CD4-positive, alpha-beta T cell treated with Interleukin-2 at 100 ng/mL for 4 hours (primary cell): ENCODE measurements around the gene BAG3.
"Not testable (repeated sequence)": the region's sequence is repeated elsewhere in the genome, so short reads cannot be mapped to it uniquely, and the experiment has no call there.

Experiments
- DNase-seq: peaks from one replicate; pipeline ENCODE4 v3.0.0-alpha.2; 2020; ENCODE audit warnings: low spot score

BAG3 gene

DNA sequence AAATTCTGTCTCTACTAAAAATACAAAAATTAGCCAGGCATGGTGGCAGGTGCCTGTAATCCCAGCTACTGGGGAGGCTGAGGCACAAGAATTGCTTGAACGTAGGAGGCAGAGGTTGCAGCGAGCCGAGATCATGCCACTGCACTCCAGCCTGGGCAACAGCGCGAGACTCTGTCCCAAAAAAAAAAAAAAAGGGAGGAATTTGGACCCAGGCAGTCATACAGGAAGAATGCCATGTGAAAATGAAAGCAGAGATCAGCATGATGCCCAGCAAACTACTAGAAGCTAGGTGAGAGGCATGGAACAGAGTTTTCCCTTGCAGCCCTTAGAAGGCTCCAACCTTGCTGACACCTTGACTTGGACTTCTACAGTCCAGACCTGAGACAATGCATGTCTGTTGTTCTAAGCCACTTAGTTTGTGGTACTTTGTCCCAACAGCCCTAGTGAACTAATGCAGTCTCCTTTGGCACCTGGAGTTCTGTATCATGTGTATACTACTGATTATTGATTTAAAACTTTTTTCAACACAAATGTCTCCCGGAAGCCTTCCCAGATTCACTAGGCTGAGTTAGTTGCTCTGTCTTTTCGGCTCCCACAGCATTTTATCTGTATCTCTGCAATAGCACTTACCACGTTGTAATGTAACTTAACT lies 10.2 kb upstream of the BAG3 start:
- DNase-seq: no peak

- peak; percentile 60 for DNase-seq
Measured at GRCh38 chr10:119642556-119643111, 8.5 kb upstream of the BAG3 start.

GRCh38 chr10:119643306-119644204 lies 7.6 kb upstream of the BAG3 start:
- no peak for DNase-seq

DNA sequence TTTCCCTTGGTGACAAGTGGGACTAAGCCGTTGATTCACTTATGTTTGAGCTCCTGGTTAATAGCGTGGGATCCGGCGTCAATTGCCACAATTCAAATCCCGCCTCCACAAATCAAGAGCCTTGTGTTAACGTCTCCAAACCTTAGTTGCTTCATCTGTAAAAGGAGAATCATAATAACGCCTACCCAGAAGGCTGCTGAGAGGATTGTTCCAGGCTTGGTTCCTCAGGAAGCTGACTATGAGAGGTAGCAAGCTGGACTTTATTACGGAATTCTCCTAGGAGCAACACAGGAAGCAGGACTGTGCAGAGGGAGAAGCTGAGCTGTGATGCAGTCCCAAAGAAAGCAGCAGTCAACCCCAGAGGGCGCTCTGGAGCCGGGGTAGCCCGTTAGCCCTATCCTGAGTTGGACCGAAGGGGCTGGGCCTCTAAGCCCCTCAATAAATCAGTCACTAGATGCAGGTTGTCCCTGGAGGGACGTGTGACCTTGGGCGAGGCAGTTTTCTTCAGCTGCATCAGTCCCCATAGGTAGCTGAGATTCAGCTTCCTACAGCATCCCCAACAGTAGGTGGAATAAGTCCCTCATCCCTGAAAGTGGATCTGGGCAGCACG lies 6.9 kb upstream of the BAG3 start:
- DNase-seq: no peak

GRCh38 chr10:119644994-119645393 lies 6.2 kb upstream of the BAG3 start:
- DNase-seq: no peak

DNA sequence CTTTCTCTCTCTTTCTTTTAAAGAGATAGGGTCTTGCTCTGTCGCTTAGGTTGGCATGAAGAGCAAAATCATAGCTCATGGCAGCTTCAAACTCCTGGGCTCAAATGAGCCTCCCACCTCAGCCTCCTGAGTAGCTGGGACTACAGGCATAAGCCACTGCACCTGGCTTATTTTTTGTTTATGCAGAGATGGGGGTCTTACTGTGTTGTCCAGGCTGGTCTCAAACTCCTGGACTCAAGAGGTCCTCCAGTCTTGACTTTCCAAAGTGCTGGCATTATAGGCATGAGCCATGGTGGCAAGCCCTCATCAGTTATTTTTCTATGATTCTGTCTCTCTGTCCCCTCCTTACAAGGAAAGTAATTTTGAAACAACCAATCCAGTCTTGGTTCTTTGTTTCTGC lies 1.1 kb upstream of the BAG3 start:
- DNase-seq: no peak

- DNase-seq: no peak
Measured at GRCh38 chr10:119651514-119652360, 557 bp downstream of the BAG3 start.

DNA sequence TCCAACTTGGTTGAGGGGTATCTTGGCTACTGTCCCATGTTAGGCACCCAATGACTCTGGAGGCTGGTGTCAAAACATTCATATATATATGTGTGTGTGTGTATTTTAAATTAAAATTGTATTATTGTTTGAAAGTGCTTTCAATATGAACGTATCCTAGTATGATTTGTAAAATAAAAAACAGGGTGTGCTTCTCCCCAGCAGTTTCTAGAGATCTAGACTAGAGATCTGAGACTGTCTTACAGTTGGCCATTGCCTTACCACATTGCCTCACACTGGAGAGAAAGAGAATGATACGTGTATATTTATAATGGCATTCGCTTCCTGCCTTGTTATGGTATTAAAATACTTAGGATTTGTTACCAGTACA lies 1.2 kb downstream of the BAG3 start:
- peak; percentile 62 for DNase-seq

GRCh38 chr10:119653209-119653608 lies 2.0 kb downstream of the BAG3 start:
- peak; percentile 12 for DNase-seq

DNA sequence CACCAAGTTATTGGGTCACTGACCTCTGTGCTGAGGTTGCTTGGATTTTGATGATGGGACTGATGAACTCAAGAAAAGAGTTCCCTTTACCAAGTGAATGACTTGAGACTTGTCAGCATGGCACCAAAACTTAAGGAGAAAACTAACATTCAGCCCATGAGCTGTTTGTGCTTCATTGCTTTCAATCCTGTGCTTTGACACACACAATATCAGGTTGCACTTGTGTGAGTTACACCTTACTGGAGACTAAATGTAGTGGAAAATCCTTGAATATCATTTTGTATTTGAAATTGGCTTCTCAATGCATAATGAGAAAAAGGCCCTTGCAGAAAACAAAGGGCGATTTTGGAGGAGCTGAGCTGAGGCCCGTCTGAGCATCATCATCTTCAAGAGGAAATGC lies 2.7 kb downstream of the BAG3 start:
- DNase-seq: no peak

GRCh38 chr10:119654540-119654939 lies 3.4 kb downstream of the BAG3 start:
- no peak for DNase-seq

GRCh38 chr10:119655566-119656001 lies 4.4 kb downstream of the BAG3 start:
- peak; percentile 61 for DNase-seq

- no peak for DNase-seq
Measured at GRCh38 chr10:119656760-119657159, 5.6 kb downstream of the BAG3 start.

- no peak for DNase-seq
Measured at GRCh38 chr10:119657725-119658124, 6.5 kb downstream of the BAG3 start.

- DNase-seq: no peak
Measured at GRCh38 chr10:119658274-119658673, 7.1 kb downstream of the BAG3 start.

DNA sequence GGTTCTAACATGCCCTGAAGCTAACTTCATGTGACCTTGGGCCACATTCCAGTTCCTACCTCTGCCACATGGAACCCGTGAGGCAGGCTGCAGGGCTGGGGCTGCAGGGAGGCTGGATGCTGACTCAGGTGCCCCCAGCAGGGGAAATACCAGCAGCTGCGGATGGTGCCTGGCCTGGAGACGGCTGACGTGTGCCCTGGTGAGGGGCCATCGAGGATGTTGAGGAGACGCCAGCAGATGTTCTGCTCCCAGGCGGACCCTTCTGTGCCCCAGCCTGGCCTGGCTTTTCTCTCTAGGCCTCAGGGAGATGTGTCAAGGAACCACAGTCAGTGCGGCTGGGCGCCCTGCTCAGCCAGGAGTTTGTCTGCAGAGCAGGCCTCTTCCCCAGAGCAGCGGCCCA lies 8.8 kb downstream of the BAG3 start:
- no peak for DNase-seq

- DNase-seq: not testable (repeated sequence)
Measured at GRCh38 chr10:119662076-119662605, 11.0 kb downstream of the BAG3 start.

GRCh38 chr10:119663866-119664698 lies 12.9 kb downstream of the BAG3 start:
- DNase-seq: peak; percentile 61

- no peak for DNase-seq
Measured at GRCh38 chr10:119665901-119666708, 14.9 kb downstream of the BAG3 start.

- no peak for DNase-seq
Measured at GRCh38 chr10:119666709-119667004, 15.5 kb downstream of the BAG3 start.
